ENCODE measurements around the gene SYNE4.
"Not testable (repeated sequence)": the region's sequence is repeated elsewhere in the genome, so short reads cannot be mapped to it uniquely, and the experiment has no call there.

SYNE4 gene

DNA sequence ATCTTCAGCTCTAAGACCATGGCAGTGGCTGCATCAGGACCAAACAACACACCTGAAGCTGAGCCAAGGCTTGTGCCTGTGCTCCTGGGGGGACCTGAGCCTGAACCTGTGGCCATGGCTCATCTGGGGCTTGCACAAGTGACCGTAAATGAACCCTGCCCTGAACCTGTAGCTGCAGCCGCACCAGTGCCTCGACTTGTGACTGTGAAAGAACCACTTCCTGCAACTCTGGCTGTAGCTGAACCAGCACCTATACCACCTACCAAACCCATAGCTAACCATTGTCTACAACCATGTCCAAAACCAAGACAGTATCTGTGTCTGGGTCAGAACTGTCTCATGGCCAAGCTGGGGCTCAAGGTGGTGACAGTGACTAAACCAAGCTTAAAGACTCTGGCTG, 41.8 kb downstream of the SYNE4 start:
- DNase-seq: no peak
- intact Hi-C loops (cut with DNase I): no loop called here

DNA sequence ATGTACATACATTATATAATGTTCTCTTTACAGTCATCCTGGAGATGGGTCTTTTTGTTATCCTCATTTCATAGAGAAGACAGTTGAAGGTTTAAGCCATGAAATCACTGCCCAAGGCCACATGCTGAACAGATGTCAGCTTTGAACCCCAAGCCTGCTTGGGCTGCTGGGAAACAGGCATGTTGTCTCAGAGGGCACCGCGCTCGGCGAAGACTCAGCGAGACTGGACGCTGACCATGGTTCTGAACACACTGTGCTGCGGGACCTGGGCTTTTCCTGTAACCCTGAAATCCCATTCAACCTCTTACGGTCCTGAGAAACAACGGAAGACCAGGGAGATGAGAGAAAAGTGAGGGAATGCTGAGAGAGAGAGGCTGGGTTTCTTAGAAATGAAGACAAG, 45.1 kb downstream of the SYNE4 start:
- DNase-seq: peak in 4 of 42 donors; percentile 20 to 36 (median 30)
- intact Hi-C loops (cut with DNase I): no loop called here

DNA sequence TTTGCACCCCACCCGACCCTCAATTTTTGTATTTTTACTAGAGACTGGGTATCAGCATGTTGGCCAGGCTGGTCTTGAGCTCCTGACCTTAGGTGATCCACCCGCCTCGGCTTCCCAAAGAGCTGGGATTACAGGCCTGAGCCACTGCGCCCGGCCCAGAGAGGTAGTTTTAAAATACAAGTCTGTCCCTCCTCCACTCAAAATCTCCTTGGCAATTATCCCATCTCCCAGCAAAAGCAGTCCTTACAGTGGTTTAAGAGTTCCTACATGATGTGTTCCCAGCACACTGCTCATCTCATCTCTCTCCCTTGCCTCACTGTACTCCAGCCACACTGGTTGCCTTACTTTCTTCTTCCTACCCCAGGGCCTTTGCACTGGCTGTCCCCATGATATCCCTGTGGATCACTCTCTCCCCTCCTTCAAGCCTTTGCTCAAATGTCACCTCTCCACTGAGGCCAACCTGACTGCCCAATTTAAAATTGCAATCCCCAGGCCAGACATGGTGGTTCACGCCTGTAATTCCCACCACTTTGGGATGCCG, 48.1 kb downstream of the SYNE4 start:
- intact Hi-C loops (cut with DNase I): no loop called here
- DNase-seq: no peak

DNA sequence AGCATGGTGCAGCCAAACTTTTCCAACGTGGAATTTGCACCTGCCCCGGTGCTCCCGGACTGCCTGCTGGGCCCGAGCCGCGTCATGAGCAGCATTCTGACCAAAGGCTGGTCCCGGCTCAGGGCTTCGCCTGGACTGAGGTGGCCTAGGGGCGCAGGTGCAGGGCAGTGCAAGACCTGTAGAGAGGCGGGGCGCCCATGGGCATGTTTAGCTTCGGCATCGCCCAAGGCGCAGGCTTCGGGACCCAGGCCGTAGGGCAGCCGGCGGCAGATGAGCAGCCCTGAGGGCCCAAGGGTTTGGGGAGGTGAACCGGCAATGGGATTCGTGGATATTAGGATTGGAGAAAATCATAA, 48.7 kb downstream of the SYNE4 start:
- DNase-seq: no peak
- intact Hi-C loops (cut with DNase I): no loop called here

DNA sequence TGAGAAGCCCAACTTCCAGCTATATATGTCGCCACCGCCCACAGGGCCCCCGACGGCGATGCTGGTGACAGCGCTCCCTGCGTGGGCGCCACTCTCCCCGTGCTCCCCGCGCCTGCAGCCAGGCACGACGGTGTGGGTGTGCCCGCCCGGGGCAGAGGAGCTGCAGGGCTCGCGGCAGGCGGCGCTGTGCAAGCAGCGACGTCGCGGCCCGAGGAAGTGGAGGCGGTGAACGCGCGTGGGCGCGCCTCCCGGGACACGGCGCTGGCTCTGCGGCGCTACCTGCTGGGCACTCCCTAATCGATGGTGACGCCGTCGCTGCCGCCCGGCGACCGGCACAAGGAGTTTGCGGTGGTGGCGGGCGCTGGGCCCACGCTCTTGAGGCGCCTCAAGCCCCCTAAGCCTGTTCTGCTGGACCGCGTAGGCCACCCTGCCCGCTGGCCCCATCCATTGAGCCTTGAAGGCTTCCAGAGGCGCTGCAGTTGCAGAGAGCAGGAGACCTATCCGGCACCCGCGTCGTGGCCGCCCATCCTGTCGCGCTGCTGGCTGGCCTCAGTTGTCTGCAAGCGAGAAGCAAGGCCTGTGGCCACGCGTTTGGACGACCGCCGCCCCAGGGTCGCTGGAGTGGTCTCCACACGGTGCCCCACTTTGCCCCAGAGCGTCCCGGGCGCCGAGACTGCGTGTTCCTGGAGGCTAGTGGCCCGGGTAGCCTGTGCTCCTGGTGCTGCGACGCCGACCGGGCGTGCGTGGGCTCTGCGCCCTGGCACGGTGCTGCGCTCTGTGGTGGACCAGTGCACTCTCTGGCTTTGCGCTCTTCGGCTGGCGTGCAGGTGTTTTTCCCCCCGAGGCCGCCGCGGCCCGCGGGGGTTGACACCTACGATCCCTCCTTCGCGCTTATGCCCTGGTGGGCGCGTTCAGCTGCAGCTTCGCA, 49.3 kb downstream of the SYNE4 start:
- peak; percentile 11 to 91 (median 74) for DNase-seq
- intact Hi-C loops (cut with DNase I): no loop called here

DNA sequence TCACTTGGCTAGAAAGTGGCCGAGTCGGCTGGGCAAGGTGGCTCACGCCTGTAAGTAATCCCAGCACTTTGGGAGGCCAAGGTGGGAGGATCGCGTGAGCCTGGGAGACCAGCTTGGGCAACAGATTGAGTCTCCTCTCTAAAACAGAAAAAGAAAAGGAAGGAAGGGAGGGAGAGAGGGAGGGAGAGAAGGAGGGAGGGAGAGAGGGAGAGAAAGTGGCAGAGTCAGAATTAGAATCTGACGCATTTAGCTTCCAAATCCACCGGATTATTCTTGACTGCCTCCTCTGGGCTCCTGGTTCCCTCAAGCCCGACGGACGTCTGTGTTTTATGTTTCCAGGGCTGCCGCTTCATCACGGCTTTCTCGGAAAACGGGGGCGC, 50.0 kb downstream of the SYNE4 start:
- intact Hi-C loops (cut with DNase I): no loop called here
- no peak for DNase-seq

DNA sequence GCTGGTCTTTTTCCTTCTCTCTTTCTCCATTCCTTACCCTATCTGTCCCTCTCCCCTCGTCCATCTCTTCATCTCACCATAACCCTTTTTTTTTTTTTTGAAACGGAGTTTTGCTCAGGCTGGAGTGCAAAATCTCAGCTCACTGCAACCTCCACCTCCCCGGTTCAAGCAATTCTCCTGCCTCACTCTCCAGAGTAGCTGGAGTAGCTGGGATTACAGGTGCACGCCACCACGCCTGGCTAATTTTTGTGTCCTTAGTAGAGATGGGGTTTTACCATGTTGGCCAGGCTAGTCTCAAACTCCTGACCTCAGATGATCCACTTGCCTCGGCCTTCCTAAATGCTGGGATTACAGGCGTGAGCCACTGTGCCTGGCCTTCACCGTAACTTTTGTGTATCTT, 51.2 kb downstream of the SYNE4 start:
- intact Hi-C loops (cut with DNase I); DNase-seq: not testable (repeated sequence)

DNA sequence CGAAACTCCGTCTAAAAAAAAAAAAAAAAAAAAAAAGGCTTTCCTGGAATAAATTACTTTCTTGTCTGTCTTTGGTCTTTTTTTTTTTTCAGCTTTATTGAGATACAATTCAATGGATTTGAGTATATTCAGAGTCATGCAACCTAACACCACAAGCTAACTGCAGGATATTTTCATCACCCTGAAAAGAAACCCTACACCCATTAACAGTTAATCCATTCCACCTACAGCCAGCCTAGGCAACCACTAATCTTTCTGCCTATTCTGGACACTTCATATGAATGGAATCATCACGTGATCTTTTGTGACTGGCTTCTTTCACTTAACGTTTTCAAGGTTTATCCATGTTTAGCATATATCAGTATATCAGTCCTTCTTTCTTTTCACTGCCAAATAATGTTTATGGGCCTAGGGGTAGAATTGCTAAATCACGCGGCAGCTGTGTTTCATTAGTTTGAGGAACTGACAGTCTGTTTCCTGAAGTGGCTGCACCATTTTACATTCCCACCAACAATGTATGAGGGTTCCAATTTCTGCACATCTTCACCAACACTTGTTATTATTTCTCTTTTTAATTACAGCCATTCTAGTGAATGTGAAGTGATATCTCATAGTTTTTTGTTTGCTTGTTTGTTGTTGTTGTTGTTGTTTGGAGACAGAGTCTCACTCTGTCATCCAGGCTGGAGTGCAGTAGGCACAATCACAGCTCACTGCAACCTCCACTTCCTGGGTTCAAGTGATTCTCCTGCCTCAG, 52.6 kb downstream of the SYNE4 start:
- DNase-seq: no peak

More for the DNA sequence above, 52.6 kb downstream of the SYNE4 start:
- intact Hi-C loops (cut with DNase I): no loop called here

Data from head of caudate nucleus (tissue), 42 donors.